ENCODE measurements around the gene CCDC27.

The CCDC27 gene

GRCh38 chr1:3762873-3763228 is 10.6 kb downstream of the CCDC27 start:
- in situ Hi-C loops (cut with HindIII; ENCODE audit: low sequenced_read_pairs), result no loop called here
- DNase-seq (ENCODE audit: low read depth), result no peak
- H3K4me3 ChIP-seq (ENCODE audit: low read depth, low read length), result no peak overlapping the region
- TF ChIP-seq CTCF (IDR thresholded peaks at IDR 0.05; ENCODE audit: low read depth, low read length, missing control alignments), result no peak

GRCh38 chr1:3763351-3764125 is 11.3 kb downstream of the CCDC27 start:
- TF ChIP-seq CTCF (IDR thresholded peaks at IDR 0.05; ENCODE audit: low read depth, low read length, missing control alignments), result no peak
- no peak for DNase-seq (ENCODE audit: low read depth)
- in situ Hi-C loops (cut with HindIII; ENCODE audit: low sequenced_read_pairs), result no loop called here

GRCh38 chr1:3767328-3767925 is 15.2 kb downstream of the CCDC27 start:
- TF ChIP-seq CTCF (IDR thresholded peaks at IDR 0.05; ENCODE audit: low read depth, low read length, missing control alignments), result no peak
- in situ Hi-C loops (cut with HindIII; ENCODE audit: low sequenced_read_pairs), result no loop called here
- H3K4me3 ChIP-seq (ENCODE audit: low read depth, low read length), result no peak overlapping the region
- DNase-seq (ENCODE audit: low read depth), result no peak

More at GRCh38 chr1:3763351-3764125, 11.3 kb downstream of the CCDC27 start:
- no peak overlapping the region for H3K4me3 ChIP-seq (ENCODE audit: low read depth, low read length)

GRCh38 chr1:3768811-3769390 is 16.7 kb downstream of the CCDC27 start:
- TF ChIP-seq CTCF (IDR thresholded peaks at IDR 0.05; ENCODE audit: low read depth, low read length, missing control alignments), result no peak
- in situ Hi-C loops (cut with HindIII; ENCODE audit: low sequenced_read_pairs), result no loop called here
- no peak for DNase-seq (ENCODE audit: low read depth)
- no peak overlapping the region for H3K4me3 ChIP-seq (ENCODE audit: low read depth, low read length)

- no peak for TF ChIP-seq CTCF (IDR thresholded peaks at IDR 0.05; ENCODE audit: low read depth, low read length, missing control alignments)
- in situ Hi-C loops (cut with HindIII; ENCODE audit: low sequenced_read_pairs), result loop anchor here (5.0 kb wide), 1 partner anchor 123 kb away; no protein-coding TSS in a partner anchor
- DNase-seq (ENCODE audit: low read depth), result no peak
- no peak overlapping the region for H3K4me3 ChIP-seq (ENCODE audit: low read depth, low read length)
These were observed 18.0 kb downstream of the CCDC27 start for GRCh38 chr1:3770047-3770765.
